Memory B cell (primary cell): ENCODE results near the gene TNIP2.

Source experiments
- ATAC-seq: fragments of 150-1000 bp; cut with Tn5 transposase; 2 replicates; pipeline ENCODE4 v1.10.0; 2021; ENCODE audit warnings: low read depth, mild to moderate bottlenecking, moderate library complexity
- DNase-seq, 2 donors: peaks; one replicate each; pipeline ENCODE4 v3.0.0; 2022; ENCODE audit warnings: low spot score in 2 of 2
- H3K27ac Mint-ChIP-seq: one replicate; pipeline ENCODE4 v1.8.0; 2022; ENCODE audit warnings: mild to moderate bottlenecking, moderate library complexity, mixed read lengths
- H3K27me3 Mint-ChIP-seq: one replicate; pipeline ENCODE4 v1.8.0; 2022; ENCODE audit warnings: mixed read lengths
- H3K36me3 Mint-ChIP-seq: one replicate; pipeline ENCODE4 v1.8.0; 2022; ENCODE audit warnings: mild to moderate bottlenecking, mixed read lengths
- H3K4me1 Mint-ChIP-seq: one replicate; pipeline ENCODE4 v1.8.0; 2022; ENCODE audit warnings: mixed read lengths
- H3K4me3 Mint-ChIP-seq: one replicate; pipeline ENCODE4 v1.8.0; 2022; ENCODE audit warnings: mild to moderate bottlenecking, moderate library complexity, mixed read lengths
- H3K9me3 Mint-ChIP-seq: one replicate; pipeline ENCODE4 v1.8.0; 2022; ENCODE audit warnings: mixed read lengths

The TNIP2 gene

GRCh38 chr4:2796849-2797544 lies 40.9 kb upstream of the TNIP2 start:
- H3K4me3 Mint-ChIP-seq = no peak overlapping the region
- H3K4me1 Mint-ChIP-seq = peaks cover 38% of the 10 kb centered on the region
- H3K27ac Mint-ChIP-seq = no peak overlapping the region
- no peaks in the 10 kb centered on the region for H3K27me3 Mint-ChIP-seq
- ATAC-seq (no peak), DNase-seq (peak in 1 of 2 donors; percentile 12)
- H3K36me3 Mint-ChIP-seq = no peaks in the 10 kb centered on the region
- no peaks in the 10 kb centered on the region for H3K9me3 Mint-ChIP-seq

- H3K36me3 Mint-ChIP-seq = no peaks in the 10 kb centered on the region
- H3K4me3 Mint-ChIP-seq = no peak overlapping the region
- DNase-seq = peak in 1 of 2 donors; percentile 14
- peaks cover 37% of the 10 kb centered on the region for H3K4me1 Mint-ChIP-seq
- no peaks in the 10 kb centered on the region for H3K9me3 Mint-ChIP-seq
- H3K27ac Mint-ChIP-seq = no peak overlapping the region
- no peak for ATAC-seq
- H3K27me3 Mint-ChIP-seq = no peaks in the 10 kb centered on the region
These were observed 40.0 kb upstream of the TNIP2 start for GRCh38 chr4:2795893-2796848.

- DNase-seq (no peak), ATAC-seq (no peak)
- Mint-ChIP-seq H3K9me3 (no peaks in the 10 kb centered on the region), H3K36me3 (no peaks in the 10 kb centered on the region), H3K27me3 (no peaks in the 10 kb centered on the region), H3K4me1 (peaks cover 34% of the 10 kb centered on the region), H3K27ac (no peak overlapping the region), H3K4me3 (peak overlapping the region; percentile 50)
These were observed 39.3 kb upstream of the TNIP2 start for GRCh38 chr4:2795300-2795892.

- H3K27ac Mint-ChIP-seq = no peak overlapping the region
- no peak for ATAC-seq
These were observed 38.6 kb upstream of the TNIP2 start for GRCh38 chr4:2794486-2795299.

GRCh38 chr4:2793586-2794485 lies 37.7 kb upstream of the TNIP2 start:
- no peaks in the 10 kb centered on the region for H3K9me3 Mint-ChIP-seq
- peak overlapping the region; percentile 81 for H3K27ac Mint-ChIP-seq
- peak overlapping the region; percentile 87 for H3K4me3 Mint-ChIP-seq
- no peaks in the 10 kb centered on the region for H3K27me3 Mint-ChIP-seq
- no peaks in the 10 kb centered on the region for H3K36me3 Mint-ChIP-seq
- ATAC-seq = peak; percentile 9
- DNase-seq = peak in 1 of 2 donors; percentile 19
- H3K4me1 Mint-ChIP-seq = peaks cover 34% of the 10 kb centered on the region

More at GRCh38 chr4:2794486-2795299, 38.6 kb upstream of the TNIP2 start:
- H3K9me3 Mint-ChIP-seq = no peaks in the 10 kb centered on the region
- peak overlapping the region; percentile 87 for H3K4me3 Mint-ChIP-seq
- DNase-seq = peak in 1 of 2 donors; percentile 16
- peaks cover 32% of the 10 kb centered on the region for H3K4me1 Mint-ChIP-seq
- no peaks in the 10 kb centered on the region for H3K27me3 Mint-ChIP-seq
- H3K36me3 Mint-ChIP-seq = no peaks in the 10 kb centered on the region

GRCh38 chr4:2792711-2793585 lies 36.8 kb upstream of the TNIP2 start, which contains the start of gene SH3BP2:
Gene SH3BP2 (plus strand): TSS chr4:2793085. CDS start chr4:2820618, 27,533 bp downstream.
- H3K4me1 Mint-ChIP-seq = peaks cover 32% of the 10 kb centered on the region
- H3K27ac Mint-ChIP-seq = peak within 1 kb of the TSS; percentile 81
- no peaks in the 10 kb centered on the region for H3K27me3 Mint-ChIP-seq
- peak within 1 kb of the TSS; percentile 87 for H3K4me3 Mint-ChIP-seq
- no peaks in the 10 kb centered on the region for H3K9me3 Mint-ChIP-seq
- peak in 1 of 2 donors; percentile 57 for DNase-seq
- no peaks in the 10 kb centered on the region for H3K36me3 Mint-ChIP-seq
- peak; percentile 82 for ATAC-seq

- ATAC-seq = no peak
These were observed 36.2 kb upstream of the TNIP2 start for GRCh38 chr4:2792396-2792710.

GRCh38 chr4:2791518-2792395 lies 35.6 kb upstream of the TNIP2 start:
- peak in 1 of 2 donors; percentile 16 for DNase-seq
- ATAC-seq = no peak
- Mint-ChIP-seq H3K27ac (peak overlapping the region; percentile 62), H3K36me3 (no peaks in the 10 kb centered on the region), H3K4me3 (no peak overlapping the region), H3K27me3 (no peaks in the 10 kb centered on the region), H3K4me1 (peaks cover 38% of the 10 kb centered on the region), H3K9me3 (no peaks in the 10 kb centered on the region)

More at GRCh38 chr4:2792396-2792710, 36.2 kb upstream of the TNIP2 start:
- peak overlapping the region; percentile 28 for H3K4me3 Mint-ChIP-seq
- H3K9me3 Mint-ChIP-seq = no peaks in the 10 kb centered on the region
- H3K4me1 Mint-ChIP-seq = peaks cover 35% of the 10 kb centered on the region
- DNase-seq = no peak
- no peak overlapping the region for H3K27ac Mint-ChIP-seq
- no peaks in the 10 kb centered on the region for H3K36me3 Mint-ChIP-seq
- H3K27me3 Mint-ChIP-seq = no peaks in the 10 kb centered on the region

- H3K27ac Mint-ChIP-seq = peak overlapping the region; percentile 62
- H3K9me3 Mint-ChIP-seq = no peaks in the 10 kb centered on the region
- DNase-seq = no peak
- H3K4me3 Mint-ChIP-seq = no peak overlapping the region
- no peaks in the 10 kb centered on the region for H3K27me3 Mint-ChIP-seq
- H3K4me1 Mint-ChIP-seq = peaks cover 45% of the 10 kb centered on the region
- no peak for ATAC-seq
- H3K36me3 Mint-ChIP-seq = no peaks in the 10 kb centered on the region
These were observed 34.7 kb upstream of the TNIP2 start for GRCh38 chr4:2790583-2791517.

GRCh38 chr4:2789793-2790582 lies 33.9 kb upstream of the TNIP2 start:
- Mint-ChIP-seq H3K27me3 (no peaks in the 10 kb centered on the region), H3K27ac (peak overlapping the region; percentile 28), H3K4me3 (no peak overlapping the region), H3K9me3 (no peaks in the 10 kb centered on the region), H3K36me3 (no peaks in the 10 kb centered on the region), H3K4me1 (peaks cover 51% of the 10 kb centered on the region)
- DNase-seq (no peak), ATAC-seq (no peak)
